Mesothelial cell of epicardium (in vitro differentiated cells): ENCODE measurements around the gene PDK4. TPM values are rescaled to one million over a fixed set of nuclear protein-coding genes. Genes with fewer than 3 reads are reported as not detected.

Source experiments
- DNase-seq, 2 experiments: peaks; one replicate each; pipeline ENCODE4 v3.0.0; 2021; ENCODE audit warnings: low spot score in 2 of 2; ENCODE audit not compliant: unreplicated experiment in 2 of 2
- H3K27ac Mint-ChIP-seq: 2 replicates; pipeline ENCODE4 v1.8.0; 2021; ENCODE audit warnings: mixed read lengths
- H3K27me3 Mint-ChIP-seq: 2 replicates; pipeline ENCODE4 v1.8.0; 2021; ENCODE audit warnings: low read depth, mixed read lengths
- H3K36me3 Mint-ChIP-seq: 2 replicates; pipeline ENCODE4 v1.8.0; 2021; ENCODE audit warnings: mixed read lengths
- H3K4me1 Mint-ChIP-seq: 2 replicates; pipeline ENCODE4 v1.8.0; 2021; ENCODE audit warnings: mixed read lengths
- H3K4me3 Mint-ChIP-seq: 2 replicates; pipeline ENCODE4 v1.8.0; 2021; ENCODE audit warnings: mild to moderate bottlenecking, moderate library complexity, mixed read lengths
- H3K9me3 Mint-ChIP-seq: 2 replicates; pipeline ENCODE4 v1.8.0; 2021; ENCODE audit warnings: mixed read lengths
- CTCF ChIP-seq: fragments of 200-600 bp; sonication (generic); IDR thresholded peaks from one replicate; pipeline ENCODE4 v1.5.0; 2021; ENCODE audit warnings: antibody characterized with exemption; ENCODE audit not compliant: unreplicated experiment
- total RNA-seq: library from RNA; stranded (reverse); gene quantifications from 3 replicates; pipeline ENCODE4 v1.2.1, GENCODE V29; 2021

The PDK4 gene
- total RNA-seq, 1 donor from 2014 or later = 0.98 TPM

DNA sequence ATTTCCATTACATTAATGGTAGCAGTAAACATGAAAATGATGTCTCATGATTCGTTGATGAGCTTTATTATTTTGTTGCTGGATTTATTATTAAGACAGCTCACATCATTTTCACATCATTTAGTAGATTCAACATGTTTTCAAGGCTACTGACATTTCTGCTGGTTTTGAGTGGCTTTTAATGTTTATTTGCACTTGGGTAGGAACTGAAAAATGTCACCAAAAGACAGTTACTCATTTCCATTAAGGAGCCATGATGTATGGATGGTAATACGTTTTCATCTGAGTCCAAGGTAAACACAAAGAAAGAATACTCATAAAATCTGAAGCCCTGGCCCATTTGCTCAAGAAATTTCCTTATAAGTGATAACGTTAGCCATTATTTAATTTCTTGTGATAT lies 14.8 kb downstream of the PDK4 start:
- Mint-ChIP-seq H3K36me3 (no peaks in the 10 kb centered on the region), H3K9me3 (no peaks in the 10 kb centered on the region), H3K4me3 (no peak overlapping the region), H3K27me3 (no peaks in the 10 kb centered on the region), H3K27ac (no peak overlapping the region), H3K4me1 (peaks cover 3% of the 10 kb centered on the region)
- no peak for TF ChIP-seq CTCF
- no peak for DNase-seq

DNA sequence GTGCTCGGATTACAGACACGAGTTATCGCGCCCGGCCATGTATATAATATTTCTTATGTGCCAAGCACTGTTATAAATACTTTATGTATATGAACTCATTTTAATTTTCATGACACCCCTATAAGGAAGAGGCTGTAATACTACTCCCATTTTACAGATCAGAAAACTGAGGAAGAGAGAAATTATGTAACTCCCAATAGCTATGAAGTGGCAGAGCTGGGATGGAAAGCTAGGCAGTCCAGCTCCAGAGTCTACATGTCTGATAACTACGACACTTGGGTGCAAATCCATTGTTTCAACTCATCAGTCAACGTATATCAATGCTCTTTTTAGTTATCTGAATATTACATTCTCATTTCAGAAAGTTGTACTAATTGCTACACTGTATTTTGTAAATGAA lies 17.0 kb downstream of the PDK4 start:
- Mint-ChIP-seq H3K4me1 (peaks cover 3% of the 10 kb centered on the region), H3K27ac (no peak overlapping the region), H3K4me3 (no peak overlapping the region), H3K9me3 (peaks cover 7% of the 10 kb centered on the region), H3K36me3 (no peaks in the 10 kb centered on the region), H3K27me3 (no peaks in the 10 kb centered on the region)
- TF ChIP-seq CTCF = no peak
- DNase-seq = no peak

DNA sequence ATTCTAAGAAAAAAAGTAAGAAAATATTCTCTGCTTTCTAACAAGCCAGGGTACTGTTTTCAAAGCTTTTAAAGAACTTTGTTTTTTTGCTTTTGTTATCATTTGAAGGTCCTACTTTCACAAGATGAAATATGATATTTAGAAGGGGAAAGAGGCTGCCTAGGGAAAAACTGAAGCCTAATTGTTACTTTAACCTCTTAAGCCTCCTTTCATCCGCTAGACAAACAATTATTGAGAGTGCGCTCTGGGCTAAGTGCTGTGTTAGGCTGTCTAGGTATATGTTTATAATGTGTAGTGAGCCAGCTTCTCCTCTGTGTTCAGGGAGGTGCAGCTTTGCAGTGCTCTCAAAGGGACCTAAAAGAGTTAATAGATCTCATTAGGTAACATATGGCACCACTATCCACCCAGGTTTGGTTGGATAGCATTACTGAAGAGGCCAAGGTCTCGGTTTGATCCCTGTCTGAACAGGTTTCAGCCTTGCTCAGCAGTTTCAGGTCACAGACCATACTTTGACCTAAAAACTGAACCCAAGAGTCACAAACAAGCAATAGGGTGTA lies 17.9 kb downstream of the PDK4 start:
- H3K9me3 Mint-ChIP-seq = peaks cover 7% of the 10 kb centered on the region
- H3K4me1 Mint-ChIP-seq = peaks cover 3% of the 10 kb centered on the region
- H3K27ac Mint-ChIP-seq = no peak overlapping the region
- no peak for DNase-seq
- no peaks in the 10 kb centered on the region for H3K27me3 Mint-ChIP-seq
- H3K4me3 Mint-ChIP-seq = no peak overlapping the region
- TF ChIP-seq CTCF = no peak
- no peaks in the 10 kb centered on the region for H3K36me3 Mint-ChIP-seq

DNA sequence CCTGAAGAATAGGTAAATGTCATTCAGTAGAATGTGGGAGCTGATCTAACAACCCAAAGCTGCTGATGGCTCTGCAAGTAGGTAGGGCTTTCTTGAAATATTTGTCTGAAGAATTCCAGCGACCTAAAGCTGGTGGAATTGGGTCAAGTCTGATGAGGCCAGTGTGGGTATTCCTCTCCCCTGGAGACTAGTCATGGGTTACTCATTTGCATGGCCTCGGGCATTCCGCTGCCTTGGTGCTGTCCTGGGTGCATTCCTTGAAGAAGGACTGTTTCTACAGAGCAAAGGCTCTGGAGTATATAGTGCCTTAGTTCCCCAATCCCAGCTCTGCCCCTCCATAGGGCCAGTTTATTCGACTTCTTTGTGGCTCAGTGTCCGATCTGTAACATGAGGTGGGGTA lies 19.2 kb downstream of the PDK4 start:
- peaks cover 3% of the 10 kb centered on the region for H3K4me1 Mint-ChIP-seq
- peaks cover 13% of the 10 kb centered on the region for H3K9me3 Mint-ChIP-seq
- H3K4me3 Mint-ChIP-seq = no peak overlapping the region
- H3K27me3 Mint-ChIP-seq = no peaks in the 10 kb centered on the region
- H3K36me3 Mint-ChIP-seq = no peaks in the 10 kb centered on the region
- no peak overlapping the region for H3K27ac Mint-ChIP-seq
- no peak for TF ChIP-seq CTCF
- DNase-seq = no peak

DNA sequence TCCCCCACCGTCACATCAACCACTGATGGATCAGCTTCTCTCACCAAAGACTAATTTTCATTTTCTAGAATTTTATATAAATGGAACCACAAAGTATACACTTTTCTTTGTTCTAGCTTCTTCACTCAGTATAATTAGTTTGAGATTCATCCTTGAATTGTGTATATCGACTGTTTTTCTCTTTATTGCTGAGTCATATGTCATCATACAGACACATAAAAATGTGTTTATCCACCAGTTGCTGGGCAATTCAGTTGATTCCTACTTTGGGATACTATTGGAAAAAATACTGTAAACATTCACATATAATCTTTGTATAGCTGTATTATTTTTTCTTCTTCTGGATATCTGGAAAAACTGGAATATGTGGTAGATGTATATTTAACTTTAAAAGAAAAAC lies 26.6 kb downstream of the PDK4 start:
- no peak overlapping the region for H3K4me3 Mint-ChIP-seq
- TF ChIP-seq CTCF = no peak
- peaks cover 3% of the 10 kb centered on the region for H3K27me3 Mint-ChIP-seq

DNA sequence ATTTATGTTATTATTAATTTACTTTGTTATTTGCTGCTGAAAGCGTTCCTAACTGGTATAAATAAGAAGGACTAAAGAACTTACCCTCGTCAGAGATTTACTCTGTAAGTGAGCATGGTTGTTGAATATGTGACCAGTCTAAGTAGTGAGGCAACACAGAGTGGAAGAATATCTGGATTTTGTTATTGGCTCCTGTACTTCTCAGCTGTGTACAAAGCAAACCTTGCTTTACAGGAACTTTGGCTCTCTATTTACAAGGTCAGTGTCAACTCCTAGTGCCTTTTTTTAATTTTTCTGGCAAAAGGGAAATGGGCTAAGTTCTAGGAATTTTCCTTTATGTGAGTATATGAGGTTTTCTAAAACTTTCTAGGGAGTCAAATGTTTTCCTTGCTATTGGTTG lies 35.6 kb downstream of the PDK4 start:
- H3K4me1 Mint-ChIP-seq = no peaks in the 10 kb centered on the region
- no peak for TF ChIP-seq CTCF
- no peak for DNase-seq
- peaks cover 12% of the 10 kb centered on the region for H3K9me3 Mint-ChIP-seq
- no peak overlapping the region for H3K4me3 Mint-ChIP-seq
- no peak overlapping the region for H3K27ac Mint-ChIP-seq
- no peaks in the 10 kb centered on the region for H3K36me3 Mint-ChIP-seq
- H3K27me3 Mint-ChIP-seq = peaks cover 2% of the 10 kb centered on the region

More for the DNA sequence above, 26.6 kb downstream of the PDK4 start:
- Mint-ChIP-seq H3K36me3 (no peaks in the 10 kb centered on the region), H3K27ac (no peak overlapping the region), H3K4me1 (no peaks in the 10 kb centered on the region), H3K9me3 (peaks cover 13% of the 10 kb centered on the region)
- DNase-seq = no peak
